DOHH2 (cell line): Measurements from ENCODE around the gene IFTAP.
"Not testable (repeated sequence)": the region's sequence is repeated elsewhere in the genome, so short reads cannot be mapped to it uniquely, and the experiment has no call there.

ENCODE experiments used
- EZH2phosphoT487 ChIP-seq: fragments of 200-600 bp; sonication (generic); IDR thresholded peaks from 2 replicates; pipeline ENCODE4 v1.6.1; 2017; ENCODE audit warnings: borderline replicate concordance, mild to moderate bottlenecking, antibody characterized with exemption, low read length, moderate library complexity, mixed read lengths
- TF ChIP-seq, protein P1 (sequence below): fragments of 200-600 bp; sonication (generic); IDR thresholded peaks from one replicate; pipeline ENCODE4 v1.5.1; 2014; ENCODE audit warnings: antibody characterized with exemption, mild to moderate bottlenecking, low read depth, low read length; ENCODE audit not compliant: poor library complexity, severe bottlenecking

DNA sequence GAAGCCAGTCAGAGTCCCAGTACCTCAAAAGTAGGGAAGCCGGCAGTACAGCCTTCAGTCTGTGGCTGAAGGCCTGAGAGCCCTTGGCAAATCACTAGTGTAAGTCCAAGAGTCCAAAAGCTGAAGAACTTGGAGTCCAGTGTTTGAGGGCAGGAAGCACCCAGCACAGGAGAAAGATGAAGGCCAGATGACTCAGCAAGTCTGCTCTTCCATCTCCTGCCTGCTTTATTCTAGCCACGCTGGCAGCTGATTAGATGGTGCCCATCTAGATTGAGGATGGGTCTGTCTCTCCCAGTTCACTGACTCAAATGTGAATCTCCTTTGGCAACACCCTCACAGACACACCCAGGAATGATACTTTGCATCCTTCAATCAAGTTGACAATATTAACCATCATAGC, 67.1 kb downstream of the IFTAP start:
- TF ChIP-seq, protein P1, sequence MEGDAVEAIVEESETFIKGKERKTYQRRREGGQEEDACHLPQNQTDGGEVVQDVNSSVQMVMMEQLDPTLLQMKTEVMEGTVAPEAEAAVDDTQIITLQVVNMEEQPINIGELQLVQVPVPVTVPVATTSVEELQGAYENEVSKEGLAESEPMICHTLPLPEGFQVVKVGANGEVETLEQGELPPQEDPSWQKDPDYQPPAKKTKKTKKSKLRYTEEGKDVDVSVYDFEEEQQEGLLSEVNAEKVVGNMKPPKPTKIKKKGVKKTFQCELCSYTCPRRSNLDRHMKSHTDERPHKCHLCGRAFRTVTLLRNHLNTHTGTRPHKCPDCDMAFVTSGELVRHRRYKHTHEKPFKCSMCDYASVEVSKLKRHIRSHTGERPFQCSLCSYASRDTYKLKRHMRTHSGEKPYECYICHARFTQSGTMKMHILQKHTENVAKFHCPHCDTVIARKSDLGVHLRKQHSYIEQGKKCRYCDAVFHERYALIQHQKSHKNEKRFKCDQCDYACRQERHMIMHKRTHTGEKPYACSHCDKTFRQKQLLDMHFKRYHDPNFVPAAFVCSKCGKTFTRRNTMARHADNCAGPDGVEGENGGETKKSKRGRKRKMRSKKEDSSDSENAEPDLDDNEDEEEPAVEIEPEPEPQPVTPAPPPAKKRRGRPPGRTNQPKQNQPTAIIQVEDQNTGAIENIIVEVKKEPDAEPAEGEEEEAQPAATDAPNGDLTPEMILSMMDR, result not testable (repeated sequence)
- TF ChIP-seq EZH2phosphoT487, result not testable (repeated sequence)
